HAP-1 (cell line): ENCODE data around the gene OR6C65.
"Not testable (repeated sequence)": the region's sequence is repeated elsewhere in the genome, so short reads cannot be mapped to it uniquely, and the experiment has no call there.

Source experiments
- DNase-seq, 2 experiments: peaks; one replicate each; pipeline ENCODE4 v3.0.0-alpha.2; 2016 to 2020; ENCODE audit warnings: low spot score in 2 of 2
- H3K27me3 ChIP-seq: fragments of 250-450 bp; sonication (Bioruptor Pico); 2 replicates; pipeline ENCODE4 v1.5.1; 2020; ENCODE audit warnings: low read depth, mild to moderate bottlenecking, moderate library complexity
- H3K36me3 ChIP-seq: fragments of 250-450 bp; sonication (Bioruptor Pico); replicated peaks from 2 replicates; pipeline ENCODE4 v1.5.1; 2020; ENCODE audit warnings: mild to moderate bottlenecking
- H3K4me1 ChIP-seq: fragments of 250-450 bp; sonication (Bioruptor Pico); 2 replicates; pipeline ENCODE4 v1.5.1; 2020; ENCODE audit warnings: mild to moderate bottlenecking
- H3K4me3 ChIP-seq: fragments of 250-450 bp; sonication (Bioruptor Pico); 2 replicates; pipeline ENCODE4 v1.5.1; 2020; ENCODE audit warnings: mild to moderate bottlenecking, moderate library complexity
- H3K9me3 ChIP-seq: fragments of 250-450 bp; sonication (Bioruptor Pico); 2 replicates; pipeline ENCODE4 v1.5.1; 2020; ENCODE audit warnings: mild to moderate bottlenecking, moderate library complexity
- in situ Hi-C: fragments of 300-500 bp; cut with MboI; formaldehyde crosslinking; loops from 3 replicates; pipeline ENCODE4 v1.14.3; 2020; ENCODE audit warnings: low sequenced_read_pairs, inconsistent platforms, mixed read lengths

The OR6C65 gene

DNA sequence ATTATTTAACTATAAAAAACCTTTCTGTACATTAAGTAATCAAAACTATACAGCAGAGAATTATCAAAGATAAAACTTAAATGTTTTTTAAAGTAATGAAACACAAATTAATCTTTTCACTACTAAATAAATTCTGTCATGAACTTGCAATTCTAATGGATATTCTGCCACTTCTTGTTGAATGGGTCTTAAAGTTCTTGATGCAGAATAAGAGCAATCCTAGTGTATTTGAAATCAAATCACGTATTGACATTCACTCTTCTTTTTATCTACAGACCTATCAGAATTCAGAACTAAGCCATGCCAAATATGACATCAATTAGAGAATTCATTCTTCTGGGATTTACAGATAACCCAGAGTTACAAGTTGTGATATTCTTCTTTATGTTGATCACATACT lies at the start of gene OR6C65:
TSS of gene OR6C65 (plus strand) at position 301 of the 400 bp plus-strand sequence. CDS start at position 301, 0 bp downstream.
- no peaks in the 10 kb centered on the region for H3K9me3 ChIP-seq
- H3K27me3 ChIP-seq = no peaks in the 10 kb centered on the region
- H3K36me3 ChIP-seq = no peaks in the 10 kb centered on the region
- no peaks in the 10 kb centered on the region for H3K4me1 ChIP-seq
- in situ Hi-C loops = no loop called here
- no peak for DNase-seq
- H3K4me3 ChIP-seq = no peak within 1 kb of the TSS

DNA sequence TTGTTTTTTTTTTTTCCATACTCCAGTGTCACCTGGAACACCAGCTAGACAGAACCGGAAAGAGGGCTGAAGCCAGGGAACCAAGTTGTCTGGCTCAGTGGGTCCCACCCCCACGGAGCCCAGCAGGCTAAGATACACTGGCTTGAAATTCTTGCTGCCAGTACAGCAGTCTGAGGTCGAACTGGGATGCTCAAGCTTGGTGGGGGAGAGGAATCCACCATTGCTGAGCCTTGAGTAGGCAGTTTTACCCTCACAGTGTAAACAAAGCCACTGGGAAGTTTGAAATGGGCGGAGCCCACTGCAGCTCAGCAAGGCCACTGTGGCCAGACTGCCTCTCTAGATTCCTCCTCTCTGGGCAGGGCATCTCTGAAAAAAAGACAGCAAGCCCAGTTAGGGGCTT lies 45.0 kb upstream of the OR6C65 start:
- DNase-seq, H3K9me3 ChIP-seq, H3K27me3 ChIP-seq, H3K4me1 ChIP-seq, H3K4me3 ChIP-seq, H3K36me3 ChIP-seq, in situ Hi-C loops: not testable (repeated sequence)

DNA sequence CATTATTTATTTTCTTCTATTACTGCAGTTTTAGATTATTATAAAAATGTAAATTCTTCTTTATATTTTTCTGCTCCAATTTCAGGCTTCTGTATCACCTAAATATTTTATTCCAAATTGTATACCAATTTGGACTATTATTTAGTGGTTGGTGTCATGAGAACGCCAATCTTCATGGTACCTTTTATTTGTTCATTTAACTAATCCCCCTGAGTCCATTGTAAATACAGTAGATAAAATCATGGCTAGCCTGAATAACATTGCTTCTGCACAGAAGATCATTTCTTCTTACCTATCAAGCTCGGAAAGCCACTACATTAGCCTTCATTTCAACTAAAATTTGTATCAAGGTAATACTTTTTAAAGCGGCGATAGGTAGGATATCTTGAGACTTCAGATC lies 37.7 kb upstream of the OR6C65 start, which contains the start of gene OR6C75:
TSS of gene OR6C75 (plus strand) at position 301 of the 400 bp plus-strand sequence. CDS start 2,136 bp downstream, outside the sequence.
- DNase-seq = no peak
- in situ Hi-C loops = no loop called here
- H3K4me1 ChIP-seq = no peaks in the 10 kb centered on the region

DNA sequence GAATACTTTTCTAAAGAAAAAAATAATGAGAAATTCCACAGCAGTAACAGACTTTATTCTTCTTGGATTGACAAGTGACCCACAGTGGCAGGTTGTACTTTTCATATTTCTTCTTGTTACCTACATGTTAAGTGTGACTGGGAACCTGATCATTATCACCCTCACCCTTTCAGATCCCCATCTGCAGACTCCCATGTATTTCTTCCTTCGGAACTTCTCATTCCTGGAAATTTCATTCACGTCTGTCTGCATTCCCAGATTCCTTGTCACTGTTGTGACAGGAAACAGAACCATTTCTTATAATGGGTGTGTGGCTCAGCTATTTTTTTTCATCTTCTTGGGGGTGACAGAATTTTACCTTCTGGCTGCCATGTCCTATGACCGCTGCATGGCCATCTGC lies 35.2 kb upstream of the OR6C65 start:
- Histone ChIP-seq H3K4me3 (no peak overlapping the region), H3K9me3 (no peaks in the 10 kb centered on the region), H3K27me3 (no peaks in the 10 kb centered on the region), H3K36me3 (no peaks in the 10 kb centered on the region), H3K4me1 (no peaks in the 10 kb centered on the region)
- in situ Hi-C loops = no loop called here
- no peak for DNase-seq

More for the DNA sequence above, 37.7 kb upstream of the OR6C65 start, which contains the start of gene OR6C75:
- no peaks in the 10 kb centered on the region for H3K27me3 ChIP-seq
- H3K9me3 ChIP-seq = no peaks in the 10 kb centered on the region
- no peaks in the 10 kb centered on the region for H3K36me3 ChIP-seq
- H3K4me3 ChIP-seq = no peak within 1 kb of the TSS

DNA sequence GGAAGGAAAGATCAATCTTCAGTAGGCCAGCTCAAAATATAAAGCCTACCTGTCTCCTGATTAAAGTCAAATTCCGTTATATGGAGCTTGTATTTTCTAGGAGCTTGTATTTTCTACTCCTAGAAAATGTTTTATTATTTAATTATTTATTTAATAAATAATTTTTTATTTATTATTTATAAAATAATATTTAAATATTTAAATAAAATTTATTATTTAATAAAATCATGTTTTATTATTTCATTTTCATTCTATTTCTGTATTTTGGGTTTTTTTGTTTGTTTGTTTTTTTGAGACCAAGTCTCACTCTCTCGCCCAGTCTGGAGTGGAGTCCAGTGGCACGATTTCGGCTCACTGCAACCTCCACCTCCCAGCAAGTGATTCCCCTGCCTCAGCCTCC lies 27.8 kb upstream of the OR6C65 start:
- in situ Hi-C loops = no loop called here
- H3K4me1 ChIP-seq = no peaks in the 10 kb centered on the region
- no peak overlapping the region for H3K4me3 ChIP-seq
- no peaks in the 10 kb centered on the region for H3K9me3 ChIP-seq
- no peaks in the 10 kb centered on the region; the same call in 1 of the 2 replicates for H3K27me3 ChIP-seq
- no peak for DNase-seq
- H3K36me3 ChIP-seq = no peaks in the 10 kb centered on the region

DNA sequence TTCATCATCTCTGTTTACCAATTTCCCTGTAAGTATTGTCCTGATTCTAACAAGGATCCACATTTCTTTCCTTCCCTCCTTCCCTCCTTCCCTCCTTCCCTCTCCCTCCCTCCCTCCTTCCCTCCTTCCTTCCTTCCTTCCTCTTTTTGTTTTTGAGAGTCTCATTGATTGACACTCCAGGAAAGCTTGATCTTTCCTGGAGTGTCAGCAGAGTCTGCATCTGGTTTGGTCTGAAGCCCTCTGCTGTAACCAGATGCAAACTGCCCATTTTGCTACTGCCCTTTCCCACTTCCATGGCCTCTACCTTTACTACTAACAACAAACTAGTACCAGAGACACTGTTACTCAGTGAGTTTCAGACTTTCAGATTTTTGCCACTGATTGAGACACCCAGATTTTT lies 14.4 kb upstream of the OR6C65 start:
- no peaks in the 10 kb centered on the region for H3K4me1 ChIP-seq
- no peak overlapping the region for H3K4me3 ChIP-seq
- DNase-seq = no peak
- in situ Hi-C loops = no loop called here
- H3K9me3 ChIP-seq = no peaks in the 10 kb centered on the region
- no peaks in the 10 kb centered on the region for H3K36me3 ChIP-seq
- H3K27me3 ChIP-seq = no peaks in the 10 kb centered on the region

DNA sequence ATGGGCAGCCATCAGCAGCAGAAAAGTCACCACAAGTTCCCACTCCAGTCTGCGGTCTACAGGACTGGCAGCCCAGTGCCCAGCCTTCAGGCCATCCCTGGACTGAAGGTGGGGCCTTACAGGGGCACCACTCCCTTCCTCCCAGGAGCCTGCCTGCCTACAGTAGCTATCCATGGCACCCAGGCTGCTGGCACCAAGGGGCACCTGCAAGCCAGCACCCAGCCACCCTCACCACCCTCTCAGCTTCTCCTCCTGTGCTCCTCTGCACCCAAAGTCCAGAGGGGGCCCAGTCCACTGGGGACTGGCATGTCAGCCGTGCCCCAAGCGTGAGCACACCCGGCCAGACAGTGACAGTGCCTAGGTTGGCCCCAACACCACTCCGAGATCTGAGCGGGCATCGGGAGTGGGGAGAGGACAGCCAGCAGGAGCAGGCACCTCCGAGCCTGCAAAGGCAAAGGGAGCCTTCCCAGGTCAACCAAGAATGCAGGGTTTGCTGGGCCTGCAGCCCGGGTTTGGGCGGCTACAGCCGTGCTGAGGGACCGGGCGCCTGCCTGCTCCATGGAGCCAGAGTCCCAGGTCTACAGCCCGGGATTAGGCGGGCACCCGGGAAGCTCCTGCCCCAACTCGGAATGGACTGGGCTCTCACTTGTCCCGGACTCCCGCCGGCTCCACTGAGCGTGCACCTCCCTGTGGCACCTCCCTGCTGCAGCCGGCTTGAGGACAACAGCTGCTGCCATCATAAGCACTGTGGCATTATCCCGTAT lies 8.1 kb upstream of the OR6C65 start:
- Histone ChIP-seq H3K27me3 (no peaks in the 10 kb centered on the region), H3K4me3 (no peak overlapping the region), H3K36me3 (no peaks in the 10 kb centered on the region), H3K4me1 (no peaks in the 10 kb centered on the region), H3K9me3 (no peaks in the 10 kb centered on the region)
- in situ Hi-C loops = no loop called here
- DNase-seq = no peak

DNA sequence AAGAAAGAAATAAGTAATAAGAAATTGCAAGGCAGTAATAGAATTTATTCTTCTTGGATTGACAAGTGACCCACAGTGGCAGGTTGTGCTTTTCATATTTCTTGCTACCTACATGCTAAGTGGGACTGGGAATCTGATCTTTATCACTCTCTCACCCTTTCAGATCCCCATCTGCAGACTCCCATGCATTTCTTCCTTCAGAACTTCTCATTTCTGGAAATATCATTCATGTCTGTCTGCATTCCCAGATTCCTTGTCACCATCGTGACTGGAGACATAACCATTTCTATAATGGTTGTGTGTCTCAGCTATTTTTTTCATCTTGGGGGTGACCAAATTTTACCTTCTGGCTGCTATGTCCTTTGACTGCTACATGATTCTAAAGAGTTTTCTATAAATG lies 4.0 kb upstream of the OR6C65 start:
- H3K4me3 ChIP-seq = no peak overlapping the region
- no peaks in the 10 kb centered on the region for H3K36me3 ChIP-seq
- DNase-seq = no peak
- in situ Hi-C loops = no loop called here
- no peaks in the 10 kb centered on the region for H3K4me1 ChIP-seq
- no peaks in the 10 kb centered on the region for H3K27me3 ChIP-seq
- H3K9me3 ChIP-seq = no peaks in the 10 kb centered on the region

DNA sequence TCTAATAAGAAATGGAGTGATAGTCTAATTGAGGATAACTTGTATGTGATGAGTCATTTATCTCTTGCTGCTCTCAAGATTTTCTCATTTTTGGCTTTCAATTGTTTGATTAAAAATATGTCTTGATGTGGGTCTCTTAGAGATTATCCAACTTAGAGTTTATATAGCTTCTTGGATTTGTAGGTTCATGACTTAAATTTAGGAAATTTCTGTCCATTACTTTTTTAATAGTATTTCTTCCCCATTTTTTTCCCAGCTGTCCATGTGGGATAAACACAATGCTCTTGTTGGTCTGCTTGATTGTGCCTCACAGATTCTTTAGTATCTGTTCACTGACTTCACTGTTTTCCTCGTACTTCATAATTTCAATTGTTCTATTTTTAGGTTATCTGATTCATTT lies 7.5 kb downstream of the OR6C65 start:
- in situ Hi-C loops = no loop called here
- H3K9me3 ChIP-seq = no peaks in the 10 kb centered on the region
- DNase-seq = no peak

DNA sequence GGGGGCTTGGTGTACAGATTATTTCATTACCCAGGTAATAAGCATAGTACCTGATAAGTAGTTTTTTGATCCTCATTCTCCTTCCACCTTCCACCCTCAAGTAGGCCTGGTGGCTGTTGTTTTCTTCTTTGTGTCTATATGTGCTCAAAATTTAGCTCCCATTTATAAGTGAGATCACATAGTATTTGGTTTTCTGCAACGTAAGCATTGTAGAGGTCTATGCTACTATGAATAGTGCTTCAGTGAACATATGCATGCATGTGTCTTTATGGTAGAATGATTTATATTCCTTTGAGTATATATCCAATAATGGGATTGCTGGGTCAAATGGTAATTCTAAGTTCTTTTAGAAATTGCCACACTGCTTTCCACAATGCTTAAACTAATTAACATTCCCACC lies 8.8 kb downstream of the OR6C65 start:
- H3K4me1 ChIP-seq, H3K27me3 ChIP-seq, DNase-seq, H3K4me3 ChIP-seq, in situ Hi-C loops, H3K36me3 ChIP-seq, H3K9me3 ChIP-seq: not testable (repeated sequence)

More for the DNA sequence above, 7.5 kb downstream of the OR6C65 start:
- no peak overlapping the region for H3K4me3 ChIP-seq
- no peaks in the 10 kb centered on the region for H3K27me3 ChIP-seq
- no peaks in the 10 kb centered on the region for H3K36me3 ChIP-seq
- H3K4me1 ChIP-seq = no peaks in the 10 kb centered on the region

DNA sequence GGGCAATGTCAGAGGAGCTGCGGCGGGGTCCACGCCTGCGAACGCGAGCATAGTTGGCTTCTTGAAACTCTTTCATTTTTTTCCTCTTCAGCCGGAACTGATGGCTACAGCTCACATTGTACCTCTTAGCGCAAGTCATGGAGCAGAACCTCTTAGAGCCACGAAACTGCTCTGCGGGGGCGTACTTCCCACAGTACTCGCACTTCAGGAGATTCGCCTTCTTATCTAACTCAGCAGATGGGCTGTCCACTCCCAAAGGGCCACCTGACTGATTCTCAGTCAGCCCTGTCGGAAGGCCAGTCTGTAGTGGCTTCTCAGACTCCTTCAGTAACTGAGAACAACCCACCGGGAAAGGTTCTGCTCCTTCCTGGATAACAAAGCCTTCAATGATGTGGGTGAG lies 11.8 kb downstream of the OR6C65 start:
- in situ Hi-C loops, DNase-seq, H3K9me3 ChIP-seq, H3K36me3 ChIP-seq, H3K27me3 ChIP-seq, H3K4me3 ChIP-seq, H3K4me1 ChIP-seq: not testable (repeated sequence)

DNA sequence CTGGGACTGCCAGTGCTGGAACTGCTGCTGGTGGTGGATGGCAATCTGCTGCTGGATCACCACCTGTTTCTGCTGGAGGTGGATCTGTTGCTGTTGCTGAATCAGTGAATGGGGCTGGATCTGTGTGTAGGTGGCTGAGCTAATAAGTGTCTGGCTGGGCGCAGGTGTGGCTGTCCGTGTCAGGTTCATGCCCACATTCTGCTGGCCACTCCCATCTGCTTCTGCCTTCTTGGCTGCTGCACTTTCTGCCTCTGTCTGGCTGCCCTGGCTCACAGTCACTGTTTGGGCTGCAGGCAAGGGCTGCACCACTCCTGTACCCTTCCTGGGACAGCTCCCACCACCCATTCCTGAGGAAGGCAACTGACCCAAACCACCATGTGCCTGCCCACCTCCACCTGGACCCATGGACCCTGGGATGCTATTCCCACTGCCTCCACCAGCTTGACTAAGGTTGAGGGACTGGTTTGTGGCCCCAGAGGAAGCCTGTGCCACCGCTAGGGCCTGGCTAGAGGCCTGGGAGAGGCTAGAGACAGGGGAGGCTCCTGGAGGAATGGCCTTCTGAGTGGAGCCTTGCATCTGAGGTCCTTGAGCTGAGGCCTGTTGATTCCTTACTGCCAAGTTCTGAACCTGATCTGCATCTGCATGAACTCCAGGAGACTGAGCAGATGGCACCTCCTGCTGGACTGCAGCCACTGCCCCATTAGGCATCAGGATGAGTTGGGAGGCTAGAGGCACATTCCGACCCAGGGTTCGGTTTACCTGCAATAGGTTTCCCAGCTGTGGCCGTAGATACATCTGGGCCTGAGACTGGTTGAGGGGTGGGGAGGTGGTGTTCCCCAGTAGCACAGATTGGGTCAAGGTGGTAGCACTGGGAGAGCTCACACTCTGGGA lies 13.4 kb downstream of the OR6C65 start:
- H3K4me1 ChIP-seq, H3K4me3 ChIP-seq, DNase-seq, H3K27me3 ChIP-seq, in situ Hi-C loops, H3K9me3 ChIP-seq, H3K36me3 ChIP-seq: not testable (repeated sequence)

DNA sequence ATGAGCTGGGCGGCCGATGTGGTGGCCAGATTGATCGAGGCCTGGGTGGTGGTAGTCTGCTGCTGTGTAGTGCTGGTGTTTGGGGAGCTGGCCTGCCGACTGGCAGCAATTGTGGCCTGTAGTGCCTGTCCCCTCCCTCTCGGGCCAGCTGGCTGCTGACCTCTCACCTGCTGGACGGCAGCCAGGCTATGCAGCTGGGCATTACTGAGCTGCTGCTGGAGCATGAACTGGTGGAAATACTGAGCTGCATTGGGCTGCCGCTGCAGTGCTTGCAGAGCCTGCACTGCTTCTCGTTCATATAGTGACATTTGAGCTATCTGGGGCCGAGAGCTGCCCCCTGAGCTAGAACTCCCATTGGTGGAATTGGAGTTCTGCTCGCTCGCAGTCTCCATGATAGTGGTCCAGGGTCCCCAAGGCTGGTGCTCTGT lies 14.1 kb downstream of the OR6C65 start:
- DNase-seq, H3K4me1 ChIP-seq, in situ Hi-C loops, H3K9me3 ChIP-seq, H3K4me3 ChIP-seq, H3K36me3 ChIP-seq, H3K27me3 ChIP-seq: not testable (repeated sequence)

DNA sequence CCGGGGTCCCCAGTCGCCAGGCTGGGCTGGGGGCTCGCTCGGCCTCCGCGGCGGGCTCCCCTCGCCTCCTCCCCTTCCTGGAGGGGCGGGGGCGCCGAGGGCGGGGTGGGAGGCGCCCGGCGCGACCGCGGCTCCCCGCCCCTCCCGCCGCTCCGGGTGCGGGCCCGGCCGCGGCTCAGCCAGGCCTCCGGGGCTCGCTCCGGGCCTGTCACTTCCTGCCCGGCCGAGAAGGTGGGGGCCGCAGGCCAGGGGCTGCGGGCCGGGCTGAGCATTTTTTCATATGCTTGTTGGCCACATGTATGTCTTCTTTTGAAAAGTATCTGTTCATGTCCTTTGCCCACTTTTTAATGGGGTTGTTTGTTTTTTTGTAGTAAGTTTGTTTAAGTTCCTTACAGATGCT lies 14.6 kb downstream of the OR6C65 start:
- H3K9me3 ChIP-seq, DNase-seq, H3K36me3 ChIP-seq: not testable (repeated sequence)

More for the DNA sequence above, 14.6 kb downstream of the OR6C65 start:
- H3K4me1 ChIP-seq, in situ Hi-C loops, H3K27me3 ChIP-seq, H3K4me3 ChIP-seq: not testable (repeated sequence)
